Measurements from ENCODE around the gene UBR4.

- TF ChIP-seq POLR2A (IDR thresholded peaks at IDR 0.05; ENCODE audit: low read length) (no peak), GATA1 (IDR thresholded peaks at IDR 0.05; ENCODE audit: low read depth, low read length) (no peak)
These were observed 152.8 kb downstream of the UBR4 start for GRCh38 chr1:19057182-19057779.
